Keratinocyte (primary cell): ENCODE data around the gene FOXC1. TPM values are rescaled to one million over a fixed set of nuclear protein-coding genes. Genes with fewer than 3 reads are reported as not detected.

Source experiments
- DNase-seq: peaks from one replicate; pipeline ENCODE4 v3.0.0-alpha.2; 2011; ENCODE audit warnings: low read depth, missing footprints, low spot score
- FAIRE-seq: peaks from 2 replicates; lab custom pipeline; 2011; peaks lifted over from hg19 to GRCh38; lab: Jason Lieb, UNC
- H2AFZ ChIP-seq: 2 replicates; pipeline ENCODE4 v1.6.0; 2012; ENCODE audit warnings: low read length, control low read depth, inconsistent platforms; ENCODE audit not compliant: control insufficient read depth
- H3K27ac ChIP-seq: 2 replicates; pipeline ENCODE4 v1.5.1; 2011; ENCODE audit warnings: low read length; ENCODE audit not compliant: control insufficient read depth, insufficient read depth
- H3K27me3 ChIP-seq: 3 replicates; pipeline ENCODE4 v1.6.0; 2011; ENCODE audit warnings: low read length; ENCODE audit not compliant: control insufficient read depth, insufficient read depth; ENCODE audit errors: extremely low read depth
- H3K36me3 ChIP-seq, 2 experiments: 2 replicates in 1 of 2; 3 replicates in 1 of 2; pipeline ENCODE4 v1.5.1; 2011; ENCODE audit warnings: low read length in 2 of 2, mild to moderate bottlenecking in 1 of 2; ENCODE audit not compliant: control insufficient read depth in 2 of 2, insufficient read depth in 2 of 2; ENCODE audit errors: extremely low read depth in 1 of 2
- H3K4me1 ChIP-seq: 3 replicates; pipeline ENCODE4 v1.5.1; 2011; ENCODE audit warnings: low read length; ENCODE audit not compliant: control insufficient read depth, insufficient read depth; ENCODE audit errors: extremely low read depth
- H3K4me2 ChIP-seq: 3 replicates; pipeline ENCODE4 v1.6.0; 2011; ENCODE audit warnings: low read depth, low read length; ENCODE audit not compliant: control insufficient read depth, insufficient read depth; ENCODE audit errors: extremely low read depth
- H3K4me3 ChIP-seq, 3 experiments: fragments of 200-600 bp in 1 of 3; sonication (generic) in 1 of 3; 2 replicates in 2 of 3; 3 replicates in 1 of 3; pipeline ENCODE4 v1.5.1; 2011 to 2016; ENCODE audit warnings: low read length in 3 of 3, mild to moderate bottlenecking in 3 of 3, control low read depth in 2 of 3, inconsistent platforms in 1 of 3, low read depth in 1 of 3, mixed read lengths in 1 of 3, mixed run types in 1 of 3, moderate library complexity in 1 of 3; ENCODE audit not compliant: control insufficient read depth in 2 of 3, insufficient read depth in 2 of 3; ENCODE audit errors: extremely low read depth in 1 of 3
- H3K79me2 ChIP-seq: 2 replicates; pipeline ENCODE4 v1.6.0; 2012; ENCODE audit warnings: low read length; ENCODE audit not compliant: control insufficient read depth, insufficient read depth
- H3K9ac ChIP-seq: 3 replicates; pipeline ENCODE4 v1.6.0; 2011; ENCODE audit warnings: low read length; ENCODE audit not compliant: control insufficient read depth, insufficient read depth; ENCODE audit errors: extremely low read depth
- H3K9me1 ChIP-seq: 3 replicates; pipeline ENCODE4 v1.6.0; 2011; ENCODE audit warnings: low read length; ENCODE audit not compliant: control insufficient read depth, insufficient read depth; ENCODE audit errors: extremely low read depth
- H3K9me3 ChIP-seq: 2 replicates; pipeline ENCODE4 v1.5.1; 2012; ENCODE audit warnings: low read depth, low read length; ENCODE audit not compliant: control insufficient read depth
- H4K20me1 ChIP-seq: 3 replicates; pipeline ENCODE4 v1.6.0; 2011; ENCODE audit warnings: low read length; ENCODE audit not compliant: control insufficient read depth, insufficient read depth; ENCODE audit errors: extremely low read depth
- EZH2 ChIP-seq: IDR thresholded peaks from one replicate; pipeline ENCODE4 v1.6.1; 2012; ENCODE audit warnings: inconsistent platforms, mild to moderate bottlenecking, low read length, moderate library complexity
- dilution Hi-C: fragments of 300-500 bp; cut with MboI; formaldehyde crosslinking; loops from one replicate; pipeline ENCODE4 v1.7.0; 2020; ENCODE audit warnings: low sequenced_read_pairs; ENCODE audit not compliant: extremely low pct_ligation_motif_present
- polyA plus RNA-seq, 5 experiments: library from polyadenylated mRNA; depleted of rRNA in 3 of 5; stranded (reverse) in 3 of 5; stranded (forward) in 1 of 5; unstranded in 1 of 5; fragments of >200 nt; gene quantifications; 1 replicate in 1 of 5; 2 replicates in 3 of 5; 3 replicates in 1 of 5; pipeline versions ENCODE4 v1.2.1 to v1.2.3, GENCODE V29; 2011 to 2012; ENCODE audit warnings: missing spikeins in 2 of 5, low read depth in 1 of 5, low replicate concordance in 1 of 5
- TF ChIP-seq, protein P1 (sequence below), 3 experiments: IDR thresholded peaks in 1 of 3; conservative IDR thresholded peaks in 1 of 3; optimal IDR thresholded peaks in 1 of 3; 2 replicates in 2 of 3; 3 replicates in 1 of 3; pipeline versions ENCODE3 to v1.5.1; 2011; ENCODE audit warnings: low read length in 3 of 3, mild to moderate bottlenecking in 3 of 3, moderate library complexity in 2 of 3, control low read depth in 1 of 3, inconsistent platforms in 1 of 3; ENCODE audit not compliant: insufficient read depth in 2 of 3; ENCODE audit errors: extremely low read depth in 1 of 3

Gene FOXC1
- polyA plus RNA-seq, 1 donor (not counting 4 experiments of a cell fraction or from before 2014, with no cell fraction given) = 4.3 TPM

DNA sequence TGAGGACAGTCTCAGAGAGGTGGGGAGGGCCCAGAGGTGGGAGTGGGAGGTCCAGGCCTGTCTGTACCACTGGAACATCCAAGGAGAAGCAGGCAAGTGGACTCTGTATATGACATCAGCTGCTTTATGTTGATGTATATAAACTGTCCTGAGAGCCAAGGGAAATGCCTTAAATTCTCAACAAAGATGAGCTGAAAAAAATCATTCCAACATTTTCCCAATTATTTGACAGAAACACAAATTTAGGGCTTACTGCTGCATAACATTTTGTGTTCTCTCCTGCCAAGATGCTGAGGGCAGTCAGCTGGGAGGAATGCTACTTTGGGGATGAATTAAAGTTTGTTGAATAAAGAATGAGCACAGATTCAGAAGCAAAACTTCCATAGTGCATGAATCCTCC lies 52.8 kb downstream of the FOXC1 start:
- no peaks in the 10 kb centered on the region for H3K36me3 ChIP-seq
- dilution Hi-C loops = no loop called here
- no peak overlapping the region for H3K27ac ChIP-seq

More for the DNA sequence above, 52.8 kb downstream of the FOXC1 start:
- Histone ChIP-seq H3K79me2 (no peaks in the 10 kb centered on the region), H4K20me1 (no peaks in the 10 kb centered on the region), H3K4me1 (no peaks in the 10 kb centered on the region), H3K9me1 (no peaks in the 10 kb centered on the region), H3K27me3 (no peaks in the 10 kb centered on the region), H3K4me2 (no peak overlapping the region), H3K4me3 (no peak overlapping the region), H3K9me3 (no peaks in the 10 kb centered on the region), H3K9ac (no peak overlapping the region), H2AFZ (no peak overlapping the region)
- DNase-seq = no peak
- no peak for FAIRE-seq
- TF ChIP-seq, protein P1, sequence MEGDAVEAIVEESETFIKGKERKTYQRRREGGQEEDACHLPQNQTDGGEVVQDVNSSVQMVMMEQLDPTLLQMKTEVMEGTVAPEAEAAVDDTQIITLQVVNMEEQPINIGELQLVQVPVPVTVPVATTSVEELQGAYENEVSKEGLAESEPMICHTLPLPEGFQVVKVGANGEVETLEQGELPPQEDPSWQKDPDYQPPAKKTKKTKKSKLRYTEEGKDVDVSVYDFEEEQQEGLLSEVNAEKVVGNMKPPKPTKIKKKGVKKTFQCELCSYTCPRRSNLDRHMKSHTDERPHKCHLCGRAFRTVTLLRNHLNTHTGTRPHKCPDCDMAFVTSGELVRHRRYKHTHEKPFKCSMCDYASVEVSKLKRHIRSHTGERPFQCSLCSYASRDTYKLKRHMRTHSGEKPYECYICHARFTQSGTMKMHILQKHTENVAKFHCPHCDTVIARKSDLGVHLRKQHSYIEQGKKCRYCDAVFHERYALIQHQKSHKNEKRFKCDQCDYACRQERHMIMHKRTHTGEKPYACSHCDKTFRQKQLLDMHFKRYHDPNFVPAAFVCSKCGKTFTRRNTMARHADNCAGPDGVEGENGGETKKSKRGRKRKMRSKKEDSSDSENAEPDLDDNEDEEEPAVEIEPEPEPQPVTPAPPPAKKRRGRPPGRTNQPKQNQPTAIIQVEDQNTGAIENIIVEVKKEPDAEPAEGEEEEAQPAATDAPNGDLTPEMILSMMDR (optimal IDR thresholded peaks at IDR 0.05 in 1 of 3, IDR thresholded peaks at IDR 0.05 in 1 of 3, conservative IDR thresholded peaks at IDR 0.05 in 1 of 3; ENCODE audit: extremely low read depth in 1 of 3, insufficient read depth in 2 of 3, low read length in 3 of 3) = no peak
- no peak for TF ChIP-seq EZH2

Other genes starting within 250 kb of the FOXC1 start
- gene FOXF2, start 220.3 kb upstream of the FOXC1 start, polyA plus RNA-seq = 0.28 to 0.68 TPM (median 0.34 TPM) in 3 replicates